ENCODE results near the gene NLRC4.
"Not testable (repeated sequence)": the region's sequence is repeated elsewhere in the genome, so short reads cannot be mapped to it uniquely, and the experiment has no call there.

Gene NLRC4, protein sequence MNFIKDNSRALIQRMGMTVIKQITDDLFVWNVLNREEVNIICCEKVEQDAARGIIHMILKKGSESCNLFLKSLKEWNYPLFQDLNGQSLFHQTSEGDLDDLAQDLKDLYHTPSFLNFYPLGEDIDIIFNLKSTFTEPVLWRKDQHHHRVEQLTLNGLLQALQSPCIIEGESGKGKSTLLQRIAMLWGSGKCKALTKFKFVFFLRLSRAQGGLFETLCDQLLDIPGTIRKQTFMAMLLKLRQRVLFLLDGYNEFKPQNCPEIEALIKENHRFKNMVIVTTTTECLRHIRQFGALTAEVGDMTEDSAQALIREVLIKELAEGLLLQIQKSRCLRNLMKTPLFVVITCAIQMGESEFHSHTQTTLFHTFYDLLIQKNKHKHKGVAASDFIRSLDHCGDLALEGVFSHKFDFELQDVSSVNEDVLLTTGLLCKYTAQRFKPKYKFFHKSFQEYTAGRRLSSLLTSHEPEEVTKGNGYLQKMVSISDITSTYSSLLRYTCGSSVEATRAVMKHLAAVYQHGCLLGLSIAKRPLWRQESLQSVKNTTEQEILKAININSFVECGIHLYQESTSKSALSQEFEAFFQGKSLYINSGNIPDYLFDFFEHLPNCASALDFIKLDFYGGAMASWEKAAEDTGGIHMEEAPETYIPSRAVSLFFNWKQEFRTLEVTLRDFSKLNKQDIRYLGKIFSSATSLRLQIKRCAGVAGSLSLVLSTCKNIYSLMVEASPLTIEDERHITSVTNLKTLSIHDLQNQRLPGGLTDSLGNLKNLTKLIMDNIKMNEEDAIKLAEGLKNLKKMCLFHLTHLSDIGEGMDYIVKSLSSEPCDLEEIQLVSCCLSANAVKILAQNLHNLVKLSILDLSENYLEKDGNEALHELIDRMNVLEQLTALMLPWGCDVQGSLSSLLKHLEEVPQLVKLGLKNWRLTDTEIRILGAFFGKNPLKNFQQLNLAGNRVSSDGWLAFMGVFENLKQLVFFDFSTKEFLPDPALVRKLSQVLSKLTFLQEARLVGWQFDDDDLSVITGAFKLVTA
- total RNA-seq: 0 to 0.12 (median 0) reads per million in 4 experiments

DNA sequence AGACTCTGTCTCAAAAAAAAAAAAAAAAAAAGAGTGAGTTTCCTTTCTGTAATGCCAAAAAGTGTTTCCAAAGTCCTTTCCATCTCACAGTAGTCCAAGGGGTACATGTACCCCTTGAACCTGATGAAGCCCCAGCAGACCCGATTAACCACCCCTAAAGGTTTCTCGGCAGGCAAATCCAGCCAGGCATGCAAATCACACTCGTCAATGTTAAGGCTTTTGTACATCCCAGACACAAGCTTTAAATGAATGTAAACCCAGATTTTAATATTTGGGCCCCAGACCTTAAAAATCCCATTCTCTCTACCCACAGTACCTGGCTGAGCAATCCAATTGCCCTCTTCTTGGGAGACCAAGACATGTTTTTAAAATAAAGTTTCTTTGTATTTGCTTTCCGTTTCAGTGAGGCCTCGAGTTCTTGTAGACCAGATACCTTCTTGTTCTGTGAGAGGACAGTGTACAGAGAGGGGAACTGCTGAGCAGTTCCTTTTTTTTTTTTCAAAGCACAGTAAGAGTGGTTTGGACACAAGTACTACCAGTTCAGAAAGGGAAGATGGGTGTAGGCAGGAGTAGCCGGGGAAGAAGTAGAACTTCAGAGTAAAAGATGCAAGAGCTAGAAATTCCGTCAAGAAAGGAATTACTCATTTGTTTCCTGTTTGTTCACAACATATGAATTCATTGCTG is at the start of gene NLRC4:
Gene NLRC4, minus strand, starts transcription at position 465 of the 684 bp plus-strand sequence. CDS start 8,111 bp downstream, outside the sequence.
- DNase-seq: no peak

DNA sequence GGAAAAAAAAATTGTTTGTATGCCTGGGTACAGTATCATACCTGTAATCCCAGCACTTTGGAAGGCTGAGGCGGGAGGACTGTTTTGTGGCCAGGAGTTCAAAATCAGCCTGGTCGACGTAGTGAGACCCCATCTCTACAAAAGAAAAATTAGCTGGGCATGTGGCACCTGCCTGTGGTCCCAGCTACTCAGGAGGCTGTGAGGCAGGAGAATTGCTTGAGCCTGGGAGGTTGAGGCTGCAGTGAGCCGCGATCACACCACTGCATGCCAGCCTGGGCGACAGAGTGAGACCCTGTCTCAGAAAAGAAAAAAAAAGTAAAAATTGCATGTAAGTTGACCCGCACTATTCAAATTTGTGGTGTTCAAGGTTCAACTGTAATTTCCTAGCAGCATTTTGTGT is 45.9 kb upstream of the NLRC4 start:
- DNase-seq: no peak

- not testable (repeated sequence) for DNase-seq
Observed at GRCh38 chr2:32293966-32294562, 29.4 kb upstream of the NLRC4 start.

DNA sequence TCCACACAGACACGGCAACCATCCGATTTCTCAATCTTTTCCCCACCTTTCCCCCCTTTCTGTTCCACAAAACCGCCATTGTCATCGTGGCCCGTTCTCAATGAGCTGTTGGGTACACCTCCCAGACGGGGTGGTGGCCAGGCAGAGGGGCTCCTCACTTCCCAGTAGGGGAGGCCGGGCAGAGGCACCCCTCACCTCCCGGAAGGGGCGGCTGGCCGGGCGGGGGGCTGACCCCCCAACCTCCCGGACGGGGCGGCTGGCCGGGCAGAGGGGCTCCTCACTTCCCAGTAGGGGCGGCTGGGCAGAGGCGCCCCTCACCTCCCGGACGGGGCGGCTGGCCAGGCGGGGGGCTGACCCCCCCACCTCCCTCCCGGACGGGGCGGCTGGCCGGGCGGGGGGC is 28.8 kb upstream of the NLRC4 start:
- not testable (repeated sequence) for DNase-seq

- no peak for DNase-seq
Observed at GRCh38 chr2:32291746-32292145, 27.1 kb upstream of the NLRC4 start.

DNA sequence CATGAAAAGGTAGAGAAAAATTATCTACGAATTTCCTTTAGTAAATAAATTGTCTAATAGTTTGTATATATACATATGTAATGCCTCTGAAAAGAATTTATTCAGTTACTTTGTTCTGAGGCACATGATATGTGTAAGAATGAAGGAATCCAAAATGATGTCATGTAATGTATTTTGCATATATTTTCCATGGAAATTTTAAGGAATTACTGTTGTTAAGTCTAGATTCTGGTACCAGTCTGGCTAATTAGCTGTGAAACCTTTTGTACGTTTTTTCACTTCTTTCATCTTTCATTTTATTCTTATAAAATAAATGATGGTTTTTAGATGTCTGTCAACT is 25.3 kb upstream of the NLRC4 start:
- DNase-seq: no peak

GRCh38 chr2:32289165-32289999 is 24.7 kb upstream of the NLRC4 start:
- DNase-seq: no peak

DNA sequence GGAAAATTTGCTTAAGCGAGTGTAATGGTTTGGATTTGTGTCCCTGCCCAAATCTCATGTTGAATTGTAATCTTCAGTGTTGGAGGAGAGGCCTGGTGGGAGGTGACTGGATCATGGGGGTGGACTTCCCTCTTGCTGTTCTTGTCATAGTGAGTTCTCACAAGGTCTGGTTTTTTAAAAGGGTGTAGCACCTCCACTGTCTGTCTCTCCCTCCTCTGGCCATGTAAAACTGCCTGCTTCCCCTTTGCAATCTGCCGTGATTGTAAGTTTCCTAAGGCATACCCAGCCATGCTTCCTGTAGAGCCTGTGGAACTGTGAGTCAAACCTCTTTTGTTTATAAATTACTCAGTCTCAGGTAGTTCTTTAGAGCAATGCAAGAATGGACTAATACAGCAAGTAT is 19.6 kb upstream of the NLRC4 start:
- DNase-seq: no peak

DNA sequence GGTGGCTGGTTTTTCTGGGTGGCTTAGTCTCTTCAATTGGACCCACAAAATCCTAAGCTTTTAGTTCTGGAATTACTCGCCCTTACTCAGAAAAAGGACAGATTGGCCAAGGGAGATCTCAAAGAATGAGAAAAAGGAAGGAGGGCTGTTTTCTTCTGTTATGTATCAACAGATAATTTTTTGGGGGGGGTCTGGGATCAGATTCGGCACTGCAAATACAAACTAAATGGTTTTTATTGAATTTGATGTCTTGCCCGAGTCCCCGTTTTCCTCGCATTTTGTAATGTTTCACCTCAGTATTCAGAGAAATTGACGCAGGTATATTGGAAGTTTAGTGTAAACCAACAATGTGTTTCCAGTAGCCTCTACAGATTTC is 13.8 kb upstream of the NLRC4 start:
- DNase-seq: no peak

- DNase-seq: peak; percentile 91
Observed at GRCh38 chr2:32277674-32278477, 13.2 kb upstream of the NLRC4 start, which contains the start of gene YIPF4. YIPF4 (plus strand) TSS chr2:32277904; CDS start chr2:32278156, 252 bp downstream.

GRCh38 chr2:32277363-32277673 is 12.6 kb upstream of the NLRC4 start:
- no peak for DNase-seq

DNA sequence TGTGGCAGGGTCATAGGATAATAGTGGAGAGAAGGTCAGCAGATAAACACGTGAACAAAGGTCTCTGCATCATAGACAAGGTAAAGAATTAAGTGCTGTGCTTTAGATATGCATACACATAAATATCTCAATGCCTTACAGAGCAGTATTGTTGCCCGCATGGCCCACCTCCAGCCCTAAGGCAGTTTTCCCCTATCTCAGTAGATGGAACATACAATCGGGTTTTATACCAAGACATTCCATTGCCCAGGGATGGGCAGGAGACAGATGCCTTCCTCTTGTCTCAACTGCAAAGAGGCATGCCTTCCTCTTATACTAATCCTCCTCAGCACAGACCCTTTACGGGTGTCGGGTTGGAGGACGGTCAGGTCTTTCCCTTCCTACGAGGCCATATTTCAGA is 11.1 kb upstream of the NLRC4 start:
- DNase-seq: not testable (repeated sequence)

DNA sequence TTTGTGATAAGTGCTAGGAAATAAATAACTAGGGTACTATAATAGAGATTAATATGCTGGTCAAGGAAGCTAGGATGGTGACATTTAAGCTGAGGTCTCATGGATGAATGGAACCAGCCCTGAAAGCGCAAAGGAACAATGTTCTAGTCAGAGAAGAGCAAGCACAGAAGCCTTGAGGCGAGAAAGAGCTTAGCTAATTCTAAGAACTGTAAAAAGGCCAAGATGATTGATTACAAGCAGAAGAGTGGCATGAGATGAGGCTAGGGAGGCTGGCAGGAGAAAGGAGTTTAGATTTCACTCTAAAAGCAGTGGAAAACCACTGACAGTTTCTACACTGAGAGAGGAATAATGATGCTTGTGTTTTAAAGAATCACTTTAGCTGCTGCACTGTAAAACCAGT is 9.6 kb upstream of the NLRC4 start:
- DNase-seq: no peak

DNA sequence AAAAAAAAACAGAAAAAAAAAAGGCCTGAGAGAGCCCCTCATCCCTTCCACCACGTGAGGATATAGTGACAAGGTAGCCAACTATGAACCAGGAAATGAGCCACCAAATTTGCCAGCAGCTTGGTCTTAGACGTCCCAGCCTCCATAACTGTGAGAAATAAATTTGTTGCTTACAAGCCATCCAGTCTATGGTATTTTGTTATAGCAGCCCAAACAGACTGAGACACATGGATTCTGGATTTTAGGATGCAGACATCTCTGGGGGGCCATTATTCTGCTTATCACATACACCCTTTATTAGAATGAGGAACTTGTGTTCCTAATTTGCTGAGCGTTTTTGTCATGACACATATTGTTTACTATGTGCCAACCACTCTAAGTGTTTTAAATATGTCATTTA is 7.6 kb upstream of the NLRC4 start:
- no peak for DNase-seq

GRCh38 chr2:32271063-32271462 is 6.4 kb upstream of the NLRC4 start:
- no peak for DNase-seq

DNA sequence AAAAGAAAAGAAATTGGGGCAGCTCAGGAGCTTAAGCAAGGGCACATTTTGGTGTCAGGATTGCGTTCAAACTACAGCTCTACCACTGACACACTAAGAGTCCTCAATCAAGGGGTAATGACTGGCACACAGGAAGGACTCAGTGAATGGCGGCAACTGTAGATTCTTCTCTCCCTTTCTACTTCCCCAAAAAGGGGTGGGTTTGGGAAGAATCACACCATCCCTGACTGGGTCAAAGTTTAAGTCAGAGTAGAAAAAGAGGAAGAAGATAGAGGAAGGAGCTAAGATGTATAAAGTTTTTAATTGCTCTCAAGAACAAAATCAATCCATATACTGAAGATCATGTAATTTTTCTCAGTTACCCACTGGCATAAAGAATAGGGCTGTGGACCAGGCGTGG is 2.6 kb downstream of the NLRC4 start:
- DNase-seq: no peak

DNA sequence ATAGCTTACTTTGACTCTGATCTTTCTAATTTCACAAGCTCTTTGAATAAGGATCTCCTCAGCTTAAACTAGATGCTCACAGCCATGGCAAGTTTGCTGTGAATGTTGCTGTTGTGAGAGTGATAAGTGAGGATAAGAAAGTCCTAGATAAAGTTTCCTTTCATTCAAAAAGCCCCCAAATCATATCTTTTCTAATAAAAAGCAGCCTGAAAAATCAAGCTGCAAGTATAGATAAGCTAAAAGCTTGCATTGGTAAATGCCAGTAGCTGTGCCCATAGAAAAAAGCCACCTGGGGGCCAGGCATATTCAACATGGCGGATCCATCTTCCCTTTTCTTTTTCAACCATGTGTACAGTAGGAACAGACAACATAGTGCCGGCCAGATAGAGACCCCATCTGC is 4.3 kb downstream of the NLRC4 start:
- DNase-seq: no peak

DNA sequence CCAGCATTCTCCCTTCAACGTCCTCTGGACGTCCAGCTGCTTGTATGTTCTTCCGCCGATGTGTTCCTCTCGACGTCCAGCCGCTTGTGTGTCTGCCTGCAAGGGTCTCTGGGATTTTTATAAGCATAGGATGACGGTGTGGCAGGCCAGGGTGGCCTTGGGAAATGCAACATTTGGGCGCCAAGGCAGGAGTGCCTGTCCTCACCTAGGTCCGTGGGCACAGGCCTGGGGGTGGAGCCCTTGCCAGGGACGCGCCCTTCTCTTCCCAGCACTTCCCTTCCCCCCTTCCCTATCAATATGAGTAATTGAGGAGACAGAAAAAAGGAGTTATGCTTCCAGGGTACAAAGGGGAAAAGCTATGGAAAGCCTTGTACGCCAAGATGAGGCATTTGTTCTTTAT is 6.4 kb downstream of the NLRC4 start:
- DNase-seq: no peak

DNA sequence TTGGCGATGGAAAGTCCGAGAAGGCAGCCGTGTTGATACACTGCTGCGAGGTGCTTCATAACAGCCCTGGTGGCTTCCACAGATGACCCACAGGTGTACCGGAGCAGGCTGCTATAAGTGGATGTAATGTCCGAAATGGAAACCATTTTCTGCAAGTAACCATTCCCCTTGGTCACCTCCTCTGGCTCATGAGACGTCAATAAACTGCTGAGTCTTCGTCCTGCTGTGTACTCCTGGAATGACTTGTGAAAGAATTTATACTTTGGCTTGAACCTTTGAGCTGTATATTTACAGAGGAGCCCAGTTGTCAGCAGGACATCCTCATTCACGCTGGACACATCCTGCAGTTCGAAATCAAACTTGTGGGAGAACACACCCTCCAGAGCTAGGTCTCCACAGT is 14.4 kb downstream of the NLRC4 start:
- DNase-seq: no peak

DNA sequence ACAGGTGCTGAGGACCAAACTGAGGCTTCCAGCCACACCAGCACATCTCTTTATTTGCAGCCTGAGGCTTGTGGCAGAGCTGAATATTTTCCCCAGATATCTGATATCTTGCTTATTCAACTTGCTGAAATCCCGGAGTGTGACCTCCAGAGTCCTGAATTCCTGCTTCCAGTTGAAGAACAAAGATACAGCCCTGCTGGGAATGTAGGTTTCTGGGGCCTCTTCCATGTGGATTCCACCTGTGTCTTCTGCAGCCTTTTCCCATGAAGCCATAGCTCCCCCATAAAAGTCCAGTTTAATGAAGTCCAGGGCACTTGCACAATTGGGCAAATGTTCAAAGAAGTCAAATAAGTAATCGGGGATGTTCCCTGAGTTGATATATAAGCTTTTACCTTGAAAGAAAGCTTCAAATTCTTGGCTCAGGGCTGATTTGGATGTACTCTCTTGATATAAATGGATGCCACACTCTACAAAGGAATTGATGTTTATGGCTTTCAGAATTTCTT is 14.9 kb downstream of the NLRC4 start:
- DNase-seq: no peak

DNA sequence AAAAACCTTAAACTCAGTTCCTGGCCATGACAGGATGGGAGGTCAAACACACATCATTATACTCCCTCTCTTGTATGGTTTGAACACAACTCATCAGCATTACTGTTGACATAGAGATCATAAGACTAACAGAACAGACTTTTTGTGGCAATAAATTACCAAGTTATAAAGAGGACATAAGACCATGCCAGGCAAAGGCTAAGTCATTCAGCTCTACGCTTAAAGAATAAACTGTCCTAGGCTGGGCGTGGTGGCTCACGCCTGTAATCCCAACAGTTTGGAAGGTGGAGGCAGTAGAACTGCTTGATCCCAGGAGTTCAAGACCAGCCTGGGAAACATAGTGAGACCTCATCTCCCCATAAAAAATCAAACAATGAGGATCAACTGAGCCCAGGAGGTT is 16.4 kb downstream of the NLRC4 start:
- no peak for DNase-seq

All from effector CD8-positive, alpha-beta T cell (primary cell).